GM21786 (cell line): ENCODE results near the gene HOXD10.

Source experiments
- ATAC-seq: cut with Tn5 transposase; IDR thresholded peaks from one replicate; pipeline ENCODE4 v1.9.1; 2021; ENCODE audit not compliant: unreplicated experiment

Gene HOXD10

DNA sequence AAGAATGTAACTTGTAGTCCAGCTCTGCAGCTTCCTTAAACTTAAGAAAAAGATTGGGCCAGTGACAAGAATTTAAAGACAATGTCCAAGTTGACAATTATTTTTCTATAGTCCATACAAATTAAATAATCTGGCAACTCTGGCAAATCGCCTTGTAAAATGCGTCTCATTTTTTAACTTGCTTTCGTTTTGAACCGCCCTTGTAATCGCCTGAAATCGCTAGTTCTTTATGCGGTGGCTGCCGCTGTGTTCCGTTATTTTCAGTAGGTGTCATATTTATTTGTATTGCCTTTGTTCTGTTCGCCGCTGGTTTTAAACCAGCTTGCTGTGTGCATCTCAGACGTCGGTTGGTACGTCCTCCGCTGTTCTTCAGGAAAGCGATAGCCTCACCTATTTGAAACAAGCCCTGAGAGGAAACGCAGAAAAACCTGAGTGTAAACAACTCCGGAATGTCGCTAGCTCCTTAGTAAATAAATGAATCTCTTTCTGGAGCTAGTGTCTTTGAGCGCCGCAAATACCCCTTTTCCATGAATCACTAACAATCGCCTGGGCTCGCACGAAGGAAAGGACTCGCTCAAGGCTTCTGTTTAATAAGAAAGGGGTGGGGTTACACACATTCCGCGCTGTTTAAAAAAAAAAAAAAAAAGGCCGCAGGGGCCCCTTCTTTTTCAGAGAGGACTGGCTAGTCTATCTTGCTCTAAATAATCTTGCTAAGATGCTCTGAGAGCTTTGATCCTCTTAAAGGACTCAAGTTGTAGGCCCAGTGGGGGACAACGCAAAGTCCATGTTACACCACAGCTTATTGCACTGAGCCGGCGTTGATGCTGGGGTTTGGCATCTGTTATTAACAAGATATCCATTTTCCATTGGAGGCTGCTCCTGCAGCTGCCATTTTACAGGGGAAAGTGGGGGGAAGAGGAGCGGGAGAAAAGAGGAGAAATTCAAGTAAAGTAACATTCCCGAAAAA lies 15.9 kb downstream of the HOXD10 start:
- no peak for ATAC-seq

DNA sequence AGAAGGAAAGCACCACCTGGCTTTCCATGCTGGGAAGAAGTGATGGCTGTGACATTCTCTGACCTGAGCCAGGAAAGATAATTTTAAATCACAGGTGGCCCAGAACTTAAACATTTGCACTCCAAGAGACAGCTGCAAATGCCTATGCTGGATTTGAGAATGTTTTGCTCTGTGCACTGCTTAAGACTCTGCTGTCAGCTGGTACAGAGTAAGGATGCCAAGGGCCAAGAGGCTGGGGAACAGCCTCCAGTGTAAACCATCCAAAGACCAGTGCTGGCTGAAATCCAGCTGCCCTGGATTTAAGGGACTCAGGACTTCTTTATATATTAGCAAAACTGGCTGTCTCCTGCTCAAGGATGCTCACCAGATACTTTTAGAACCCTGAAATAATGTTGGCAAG lies 16.8 kb downstream of the HOXD10 start:
- no peak for ATAC-seq

DNA sequence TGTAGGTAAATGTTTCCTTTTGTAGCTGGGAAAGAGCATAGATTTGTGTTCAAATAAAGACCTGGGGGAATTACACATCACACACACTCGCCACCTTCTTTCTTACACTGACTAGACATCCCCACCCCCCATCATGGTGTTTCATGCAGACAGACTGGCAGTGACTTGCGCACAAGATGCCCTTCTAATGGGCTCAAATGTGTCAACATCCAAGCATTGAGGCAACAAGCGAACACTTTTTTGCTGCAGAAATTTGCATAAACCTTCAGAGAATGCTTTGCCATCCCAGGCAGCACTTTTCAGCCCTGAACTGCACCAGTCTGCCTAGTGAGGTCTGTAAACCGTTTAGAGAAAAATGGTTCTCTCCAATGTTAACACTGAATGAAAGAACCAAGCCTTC lies 17.5 kb downstream of the HOXD10 start:
- ATAC-seq = no peak

DNA sequence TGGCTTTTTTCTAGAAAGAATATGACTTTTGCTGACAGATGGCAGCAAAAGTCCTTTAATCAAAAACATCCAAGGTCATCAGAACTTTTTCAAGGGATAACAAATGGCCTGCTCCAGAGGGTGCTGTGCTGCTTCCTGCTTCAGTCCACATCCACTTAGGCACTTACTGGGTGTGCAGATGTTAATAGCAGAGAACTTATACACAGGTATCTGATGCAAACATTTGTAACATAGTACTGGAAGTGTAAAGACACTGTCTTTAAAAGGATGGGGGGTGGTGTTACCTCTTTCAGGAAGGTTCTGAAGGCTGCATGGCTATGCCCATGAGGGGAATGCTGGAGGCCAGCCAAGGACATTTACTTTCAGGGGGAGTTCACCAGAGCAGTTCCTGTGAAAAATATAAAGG lies 18.5 kb downstream of the HOXD10 start:
- ATAC-seq = no peak

DNA sequence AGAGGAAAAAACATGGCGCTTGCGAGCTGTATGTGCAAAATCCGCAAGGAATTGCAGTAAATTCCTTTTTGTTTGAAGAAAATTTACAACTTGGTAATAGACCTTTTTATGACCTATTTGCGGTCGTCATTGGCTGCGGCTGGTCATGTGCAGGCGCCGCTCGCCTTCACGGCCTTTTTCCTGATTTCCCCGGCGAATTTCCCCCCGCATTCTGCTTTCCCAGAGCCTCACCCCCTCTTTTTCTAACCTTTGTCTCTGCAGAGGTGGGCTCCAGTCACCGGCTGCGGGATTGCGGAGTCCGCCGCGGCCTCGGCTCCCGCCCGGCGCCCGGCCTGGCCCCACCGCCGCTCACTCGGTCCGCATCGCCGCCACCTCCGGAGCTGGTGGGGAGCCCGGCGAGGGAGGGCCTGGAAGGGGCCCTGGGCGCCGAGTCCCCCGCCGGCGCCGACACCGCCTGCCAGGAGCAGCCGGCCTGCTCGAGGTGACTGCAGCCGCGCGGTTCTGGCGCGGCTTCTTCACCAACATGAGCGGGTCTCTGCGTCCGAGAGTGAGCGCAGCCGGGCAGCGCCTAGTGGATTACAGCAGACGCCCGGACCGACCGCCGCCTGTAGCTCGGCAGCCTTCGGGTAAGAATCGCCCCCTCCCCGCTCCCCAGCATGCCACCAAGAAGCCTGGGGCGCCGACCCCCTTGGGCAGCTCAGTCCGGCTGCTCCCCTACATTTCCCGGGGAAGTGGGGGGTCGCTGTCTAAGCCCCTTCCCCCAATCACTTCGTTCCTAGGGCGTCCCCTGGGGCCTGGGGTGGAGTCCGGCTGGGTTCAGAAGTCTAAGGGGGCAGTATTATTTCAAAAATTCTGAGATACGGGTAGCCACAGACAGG lies 20.0 kb downstream of the HOXD10 start:
- no peak for ATAC-seq

DNA sequence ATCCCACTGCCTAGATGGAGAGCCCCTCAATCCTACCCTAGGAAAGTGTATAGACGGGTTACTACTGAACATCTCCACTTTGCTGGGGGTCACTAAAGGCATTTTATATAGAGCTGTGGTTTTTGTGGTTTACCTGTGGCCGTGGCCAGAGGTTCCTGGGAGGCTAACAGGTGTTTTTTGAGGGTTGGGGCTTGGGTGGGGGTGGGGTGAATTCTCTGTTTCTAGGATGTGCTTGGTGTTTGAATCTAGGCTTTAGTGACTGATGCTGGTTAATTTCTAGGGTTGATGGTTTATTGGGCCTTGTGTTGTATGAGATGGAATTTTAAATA lies 20.6 kb downstream of the HOXD10 start:
- no peak for ATAC-seq

DNA sequence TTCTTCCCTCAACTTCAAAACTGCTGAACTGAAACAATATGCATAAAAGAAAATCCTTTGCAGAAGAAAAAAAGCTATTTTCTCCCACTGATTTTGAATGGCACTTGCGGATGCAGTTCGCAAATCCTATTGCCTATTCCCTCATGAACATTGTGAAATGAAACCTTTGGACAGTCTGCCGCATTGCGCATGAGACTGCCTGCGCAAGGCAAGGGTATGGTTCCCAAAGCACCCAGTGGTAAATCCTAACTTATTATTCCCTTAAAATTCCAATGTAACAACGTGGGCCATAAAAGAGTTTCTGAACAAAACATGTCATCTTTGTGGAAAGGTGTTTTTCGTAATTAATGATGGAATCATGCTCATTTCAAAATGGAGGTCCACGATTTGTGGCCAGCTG lies 21.3 kb downstream of the HOXD10 start:
- ATAC-seq = no peak

DNA sequence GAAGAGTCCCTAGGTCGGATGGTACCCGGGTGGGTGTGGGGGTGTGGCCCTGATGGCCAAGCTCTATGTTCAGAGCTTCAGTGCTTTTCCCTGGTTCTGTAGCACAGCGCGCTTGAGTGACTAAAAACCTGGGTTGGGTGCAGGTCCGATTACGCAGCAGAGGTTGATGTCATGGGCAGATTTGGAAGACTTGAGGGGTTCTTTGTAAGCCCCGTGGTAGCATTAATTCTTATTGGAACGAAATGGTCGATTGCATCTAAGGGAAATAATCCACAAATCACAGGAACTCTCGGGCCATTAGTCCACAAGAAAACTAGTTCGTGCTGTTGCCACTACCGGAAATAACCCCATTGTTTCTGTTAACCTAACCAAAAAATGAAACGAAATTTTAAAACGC lies 21.9 kb downstream of the HOXD10 start:
- ATAC-seq = no peak

DNA sequence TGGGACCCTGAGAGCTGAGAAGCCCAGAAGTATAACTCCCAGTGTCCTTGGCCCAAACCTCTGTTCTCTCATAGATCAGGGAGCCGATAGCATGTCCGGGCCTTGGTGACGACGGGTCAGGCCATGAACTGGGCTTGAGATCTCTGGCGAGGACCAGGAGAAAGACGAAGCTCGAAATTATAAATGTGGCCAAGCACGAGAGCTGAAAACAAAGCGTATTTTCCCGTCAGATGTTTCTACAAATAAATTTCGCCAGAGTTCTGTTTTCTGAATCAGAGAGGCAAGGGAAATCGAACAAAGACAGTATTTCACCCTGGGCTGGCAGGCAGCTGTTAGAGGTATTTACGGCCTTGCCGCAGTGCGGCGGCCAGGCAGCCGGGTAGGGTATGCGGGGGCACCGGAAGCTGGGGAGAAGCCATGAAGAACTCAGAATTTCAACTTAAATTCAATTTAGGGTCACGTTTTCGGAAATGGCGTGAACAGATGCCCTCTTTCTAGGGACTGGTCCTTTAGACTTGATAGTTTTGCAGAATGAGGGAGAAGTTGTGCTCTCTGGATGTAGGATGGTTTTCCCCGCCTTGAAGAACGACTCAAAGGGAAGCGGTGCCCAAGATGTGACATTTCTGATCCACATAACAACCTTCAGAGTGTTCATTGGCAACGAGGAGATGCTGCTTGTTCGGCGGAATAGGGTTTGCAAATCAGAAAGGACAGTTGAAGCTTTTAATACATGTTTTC lies 22.5 kb downstream of the HOXD10 start:
- ATAC-seq = no peak

DNA sequence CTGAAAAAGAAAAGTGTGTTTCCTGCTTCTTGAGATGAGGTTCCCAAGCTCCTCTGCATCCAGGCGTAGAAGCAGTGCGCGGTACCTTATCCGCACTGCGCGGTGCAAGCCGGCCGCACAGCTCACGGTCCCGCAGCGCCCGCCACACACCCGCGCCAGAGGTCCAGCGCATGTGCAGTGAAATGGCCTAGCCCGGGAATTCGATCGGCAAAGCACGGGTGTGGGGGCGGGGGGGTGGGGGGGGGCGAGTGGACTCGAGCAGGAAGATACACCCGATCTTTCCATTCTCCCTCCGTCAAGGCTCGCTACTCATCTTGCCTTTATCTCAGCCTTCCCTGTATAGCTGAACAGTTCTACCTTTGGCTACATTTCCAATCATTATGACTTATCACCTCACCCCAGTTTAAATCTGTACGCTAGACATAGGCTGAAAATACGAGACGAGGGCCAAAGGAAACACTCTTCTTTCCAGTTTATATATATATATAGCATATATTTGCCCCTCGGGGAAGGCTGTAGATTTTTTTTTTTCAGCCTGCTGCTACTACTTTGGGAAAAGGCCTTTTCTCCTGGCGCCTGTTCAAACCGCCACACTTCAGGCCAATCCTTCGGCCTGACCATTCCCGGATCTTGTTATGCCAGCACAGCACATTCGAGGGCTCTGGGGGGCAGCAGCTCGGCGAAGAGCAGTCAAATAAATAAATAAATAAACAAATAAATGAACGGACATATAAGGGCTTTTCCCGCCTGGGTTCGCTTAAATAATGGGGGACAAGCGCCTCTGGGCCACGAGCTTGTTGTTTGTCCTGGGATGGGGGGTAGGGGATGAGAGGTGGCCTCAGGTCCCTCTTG lies 23.3 kb downstream of the HOXD10 start:
- ATAC-seq = no peak

DNA sequence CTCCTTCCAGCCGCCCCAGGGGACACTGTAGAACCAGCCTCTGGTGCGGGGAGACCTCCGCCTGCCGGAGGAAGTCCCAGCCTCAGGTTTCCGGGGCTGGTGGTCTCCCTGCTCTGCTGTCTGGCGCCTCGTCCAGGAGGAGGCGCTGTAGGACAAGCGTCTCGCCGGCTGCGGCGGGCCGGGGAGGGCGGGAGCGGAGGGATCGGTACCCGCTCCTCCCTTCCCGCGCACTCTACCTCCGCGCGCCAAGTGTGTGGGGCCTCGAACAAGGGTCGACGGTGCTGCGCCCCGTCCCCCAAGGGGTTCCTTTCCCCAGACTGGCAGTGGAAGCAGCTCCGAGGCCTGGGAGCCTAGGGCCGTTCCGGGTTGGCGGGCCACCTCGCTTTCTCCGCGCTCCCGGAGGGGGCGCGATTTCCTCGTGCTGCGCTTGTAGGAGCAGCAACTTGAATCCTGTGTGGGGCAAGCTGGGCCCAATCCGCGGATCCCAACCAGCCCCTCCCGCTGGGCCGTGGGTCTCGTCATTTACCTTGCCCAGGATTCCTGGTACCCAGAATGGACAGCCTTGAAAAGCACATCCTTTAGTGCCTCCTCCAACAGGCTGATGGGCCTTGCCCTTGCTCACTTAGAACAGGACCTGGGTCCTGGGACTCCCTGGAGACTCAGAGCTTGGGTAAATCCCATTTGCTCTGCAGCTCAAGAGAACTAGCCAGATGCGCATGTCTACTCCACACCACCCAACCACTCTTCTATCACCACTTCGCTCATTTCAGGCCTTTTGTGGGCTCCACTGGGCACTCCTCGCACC lies 24.1 kb downstream of the HOXD10 start:
- ATAC-seq = peak; percentile 90

DNA sequence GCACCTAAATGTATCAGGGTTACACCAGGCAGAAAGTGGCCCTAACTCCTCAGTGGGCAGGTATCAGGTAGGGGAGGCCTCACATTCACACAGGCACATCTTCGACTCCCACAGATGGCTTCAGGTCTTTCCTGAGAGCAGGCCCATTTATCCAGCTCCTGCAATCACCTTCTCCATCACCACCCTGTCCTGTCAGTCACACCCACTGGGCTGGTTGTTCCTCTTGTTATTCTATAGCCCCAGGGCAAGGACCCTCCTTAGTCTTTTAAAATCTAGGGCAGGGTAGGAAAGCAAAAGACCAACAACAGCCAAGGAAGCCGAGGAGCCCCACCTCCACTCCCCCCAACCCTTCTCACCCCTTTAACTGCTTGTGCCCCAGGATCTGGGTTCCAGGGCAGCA lies 25.7 kb downstream of the HOXD10 start:
- ATAC-seq = no peak

DNA sequence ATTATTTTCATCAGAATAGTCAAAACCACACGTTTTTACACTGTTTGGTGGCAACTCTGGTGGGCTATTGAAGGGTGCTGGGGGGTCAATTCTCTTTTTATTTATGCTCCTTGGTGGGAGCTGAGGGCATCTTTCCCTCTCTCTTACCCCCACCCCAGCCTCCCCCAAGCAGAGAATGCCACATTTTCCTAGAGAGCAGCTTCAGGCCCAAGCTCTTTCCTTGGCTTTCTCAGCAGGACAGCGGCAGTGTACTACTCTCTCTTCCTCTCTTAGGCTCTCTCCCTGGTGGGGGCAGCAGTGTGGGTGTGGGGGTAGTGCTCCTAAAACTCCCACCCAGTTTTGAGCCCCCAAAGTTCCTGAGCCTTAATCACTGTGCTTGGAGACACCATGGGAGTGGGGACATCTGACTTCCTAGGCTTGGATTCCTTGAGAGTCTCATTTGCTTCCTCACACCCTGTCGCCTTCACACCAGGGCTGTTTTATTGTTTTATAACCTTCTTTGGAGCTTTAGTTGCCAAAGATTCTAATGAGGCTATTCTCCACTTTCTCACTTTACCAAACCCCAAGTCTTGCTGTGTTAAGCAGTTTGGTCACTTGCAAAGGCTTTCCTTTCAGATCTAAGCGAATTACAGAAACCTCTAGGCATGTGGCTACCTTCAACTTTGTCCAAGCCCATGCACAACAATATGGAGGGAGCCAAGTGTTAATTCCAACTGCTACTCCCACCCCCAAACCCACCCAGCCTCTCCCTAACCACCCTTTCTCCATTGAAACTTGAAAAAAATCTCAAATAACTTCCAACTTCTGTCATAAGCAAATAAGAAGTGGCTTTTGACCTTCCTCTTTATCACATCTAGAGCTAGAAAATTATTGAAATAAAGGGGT lies 28.7 kb downstream of the HOXD10 start:
- no peak for ATAC-seq

DNA sequence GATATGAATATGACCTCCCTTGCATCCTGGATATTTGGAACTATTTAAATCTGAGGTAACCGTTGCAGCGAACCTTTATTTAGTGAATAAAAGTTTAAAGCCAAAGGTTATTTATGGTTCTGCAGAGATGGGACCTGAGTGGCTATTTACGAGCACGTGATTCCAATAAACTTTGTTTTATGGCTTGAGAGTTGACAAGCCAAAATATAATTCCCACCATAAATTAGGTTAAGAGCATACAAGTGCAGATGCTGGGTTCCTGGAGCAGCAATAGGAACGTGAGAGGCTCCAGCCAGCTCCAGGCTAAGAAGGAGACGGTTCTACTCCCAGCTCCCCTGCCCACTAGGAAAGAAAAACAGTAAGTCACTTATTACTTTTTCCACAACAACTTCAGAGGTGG lies 29.5 kb downstream of the HOXD10 start:
- ATAC-seq = no peak

DNA sequence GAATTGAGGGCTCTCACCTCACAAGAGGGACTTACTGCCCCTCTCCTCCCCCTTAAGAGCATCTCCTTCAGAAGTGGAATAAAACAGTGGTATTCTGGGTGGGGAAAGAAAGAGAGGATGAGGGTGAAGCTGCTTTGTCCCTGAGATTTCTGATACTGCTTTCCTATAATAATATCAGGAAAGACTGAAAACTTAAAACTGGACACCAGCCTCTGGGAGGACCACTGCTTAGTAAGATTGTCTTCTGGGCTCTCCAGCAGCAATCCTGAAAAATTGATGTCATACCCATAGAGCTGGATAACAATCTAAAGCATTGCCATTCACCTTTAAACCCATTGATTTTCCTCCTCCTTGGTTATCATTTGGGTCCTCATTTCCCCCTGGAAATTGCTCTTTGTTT lies 30.1 kb downstream of the HOXD10 start:
- no peak for ATAC-seq

DNA sequence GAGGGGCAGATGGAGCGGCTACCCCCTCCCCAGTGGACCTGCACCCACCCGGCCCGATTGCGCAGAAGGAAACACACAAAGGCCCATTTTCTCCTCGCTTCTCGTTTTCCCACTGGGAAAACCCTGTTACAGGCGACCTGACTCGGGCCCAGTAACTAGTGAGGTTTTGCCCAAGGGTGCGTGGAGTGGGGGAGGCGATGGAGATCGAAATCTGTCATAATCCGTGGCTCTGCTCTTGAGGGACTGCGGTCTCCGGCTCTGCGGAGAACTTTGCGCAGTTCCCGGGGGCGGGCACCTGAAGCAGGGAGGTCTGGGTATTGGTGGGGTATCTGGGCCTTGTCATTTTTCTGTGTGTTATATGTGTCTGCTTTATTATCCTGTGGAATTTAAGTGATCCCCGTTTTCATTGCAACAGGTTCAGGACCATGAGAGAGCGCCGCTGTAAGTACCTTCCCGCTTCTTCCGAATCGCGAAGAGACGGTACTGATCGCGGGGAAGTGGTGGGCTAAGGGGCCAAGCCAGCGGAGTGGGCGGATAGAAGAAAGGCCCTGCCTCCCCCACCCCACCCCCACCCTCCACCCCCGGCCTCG lies 30.7 kb downstream of the HOXD10 start:
- no peak for ATAC-seq

DNA sequence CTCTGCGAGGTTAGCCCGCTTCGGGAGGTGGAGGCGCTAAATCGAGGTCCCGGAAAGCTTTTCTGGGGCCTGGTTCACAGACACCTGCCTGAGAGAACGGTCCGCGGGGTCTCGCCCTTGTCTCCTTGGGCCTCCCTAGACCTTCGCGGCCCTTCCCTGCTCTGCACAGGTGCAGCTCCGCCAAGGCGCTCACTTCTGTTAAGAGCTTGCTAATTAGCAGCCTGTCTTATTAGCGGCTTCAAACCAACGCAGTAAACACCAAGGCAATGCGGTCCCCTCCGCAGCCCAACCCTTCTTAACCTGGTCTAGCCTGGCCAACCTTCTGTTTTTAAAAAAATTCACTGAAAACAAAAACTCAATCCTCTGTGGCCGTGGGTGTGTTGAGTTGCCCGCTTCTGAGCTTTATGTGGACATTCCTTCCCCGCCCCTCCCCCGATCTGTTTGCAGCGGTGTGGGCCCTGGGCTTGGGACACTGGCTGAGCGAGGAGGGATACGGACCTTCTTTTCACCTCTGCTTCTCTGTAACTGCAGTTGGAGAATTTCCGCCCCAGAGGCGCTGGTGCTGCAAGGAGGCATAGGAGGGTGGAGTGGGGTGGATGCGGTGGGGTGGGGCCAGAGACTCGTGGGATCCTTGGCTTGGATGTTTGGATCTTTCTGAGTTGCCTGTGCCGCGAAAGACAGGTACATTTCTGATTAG lies 31.4 kb downstream of the HOXD10 start:
- no peak for ATAC-seq
